ENCODE data around the gene ZFP36. TPM values are rescaled to one million over a fixed set of nuclear protein-coding genes. Genes with fewer than 3 reads are reported as not detected.
"Not testable (repeated sequence)": the region's sequence is repeated elsewhere in the genome, so short reads cannot be mapped to it uniquely, and the experiment has no call there.

The ZFP36 gene
- total RNA-seq, 2 donors from 2014 or later: 67.4 to 265 TPM

GRCh38 chr19:39449116-39449797 lies 42.6 kb downstream of the ZFP36 start:
- H3K27ac Mint-ChIP-seq: peak overlapping the region; percentile 99
- no peaks in the 10 kb centered on the region for H3K27me3 Mint-ChIP-seq
- peaks cover 99% of the 10 kb centered on the region for H3K36me3 Mint-ChIP-seq (ENCODE audit: low read depth)
- no peaks in the 10 kb centered on the region for H3K9me3 Mint-ChIP-seq
- ATAC-seq (replicated peaks): no peak
- H3K4me1 Mint-ChIP-seq: peaks cover 43% of the 10 kb centered on the region
- peak overlapping the region; percentile 93 for H3K4me3 Mint-ChIP-seq

DNA sequence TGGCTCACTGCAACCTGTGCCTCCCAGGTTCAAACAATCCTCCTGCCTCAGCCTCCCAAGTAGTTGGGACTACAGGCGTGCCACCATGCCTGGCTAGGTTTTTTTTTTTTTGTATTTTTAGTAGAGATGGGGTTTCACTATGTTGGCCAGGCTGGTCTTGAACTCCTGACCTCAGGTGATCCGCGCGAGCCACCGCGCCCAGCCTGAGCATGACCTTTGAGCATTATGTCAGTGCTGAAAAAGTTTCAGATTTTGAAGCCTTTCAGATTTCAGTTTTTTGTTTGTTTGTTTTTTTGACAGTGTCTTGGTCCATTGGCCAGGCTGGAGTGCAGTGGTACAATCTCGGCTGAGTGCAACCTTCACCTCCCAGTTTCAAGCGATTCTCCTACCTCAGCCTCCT lies 44.6 kb downstream of the ZFP36 start:
- Mint-ChIP-seq H3K36me3 (ENCODE audit: low read depth) (peaks cover 100% of the 10 kb centered on the region), H3K27ac (peak overlapping the region; percentile 85), H3K4me1 (peaks cover 48% of the 10 kb centered on the region)
- H3K9me3 Mint-ChIP-seq; H3K27me3 Mint-ChIP-seq; ATAC-seq (replicated peaks); H3K4me3 Mint-ChIP-seq: not testable (repeated sequence)

Other genes starting within 250 kb of the ZFP36 start
- gene NCCRP1, start 209.9 kb upstream of the ZFP36 start, total RNA-seq: not detected
- not detected for gene SYCN, start 202.6 kb upstream of the ZFP36 start, total RNA-seq
- not detected for gene IFNL3, start 161.8 kb upstream of the ZFP36 start, total RNA-seq
- not detected for gene IFNL4, start 158.0 kb upstream of the ZFP36 start, total RNA-seq
- gene IFNL2, start 138.5 kb upstream of the ZFP36 start, total RNA-seq: not detected
- under 1 TPM in 1 of 2 donors, not detected in 1; 0.42 TPM for gene IFNL1, start 110.4 kb upstream of the ZFP36 start, total RNA-seq
- 1 to 10 TPM; 3.7 to 10.0 TPM for gene LRFN1, start 86.0 kb upstream of the ZFP36 start, total RNA-seq
- gene GMFG, start 70.8 kb upstream of the ZFP36 start, total RNA-seq: 100 to 1,000 TPM; 330 to 351 TPM
- 10 to 100 TPM; 52.8 to 75.1 TPM for gene SAMD4B, start 64.4 kb upstream of the ZFP36 start, total RNA-seq
- gene PAF1, start 15.7 kb upstream of the ZFP36 start, total RNA-seq: 10 to 100 TPM; 46.6 to 58.6 TPM
- 10 to 100 TPM; 24.6 to 27.7 TPM for gene MED29, start 15.5 kb upstream of the ZFP36 start, total RNA-seq
- gene PLEKHG2, start 5.8 kb downstream of the ZFP36 start, total RNA-seq: 10 to 100 TPM; 51.2 to 69.4 TPM
- 1,000 to 10,000 TPM; 2,984 to 3,090 TPM for gene RPS16, start 29.1 kb downstream of the ZFP36 start, total RNA-seq
- 100 to 1,000 TPM; 182 to 239 TPM for gene SUPT5H, start 38.7 kb downstream of the ZFP36 start, total RNA-seq
- gene TIMM50, start 74.0 kb downstream of the ZFP36 start, total RNA-seq: 10 to 100 TPM; 51.5 to 95.1 TPM
- gene DLL3, start 92.1 kb downstream of the ZFP36 start, total RNA-seq: 1 to 10 TPM in 1 of 2 donors, under 1 TPM in 1; 0.16 to 1.2 TPM
- gene SELENOV, start 108.3 kb downstream of the ZFP36 start, total RNA-seq: not detected
- 1 to 10 TPM; 2.8 to 3.2 TPM for gene EID2B, start 126.0 kb downstream of the ZFP36 start, total RNA-seq
- 10 to 100 TPM in 1 of 2 donors, 1 to 10 TPM in 1; 9.4 to 13.4 TPM for gene EID2, start 133.3 kb downstream of the ZFP36 start, total RNA-seq
- gene LGALS13, start 195.7 kb downstream of the ZFP36 start, total RNA-seq: not detected
- not detected for gene LGALS16, start 249.1 kb downstream of the ZFP36 start, total RNA-seq

Measured in activated T-helper 17 cell treated with anti-CD3 and anti-CD28 coated beads, Interleukin-2, amount 50 U/mL, for 72 hours (primary cell).